ENCODE measurements around the gene TGFBI.

DNA sequence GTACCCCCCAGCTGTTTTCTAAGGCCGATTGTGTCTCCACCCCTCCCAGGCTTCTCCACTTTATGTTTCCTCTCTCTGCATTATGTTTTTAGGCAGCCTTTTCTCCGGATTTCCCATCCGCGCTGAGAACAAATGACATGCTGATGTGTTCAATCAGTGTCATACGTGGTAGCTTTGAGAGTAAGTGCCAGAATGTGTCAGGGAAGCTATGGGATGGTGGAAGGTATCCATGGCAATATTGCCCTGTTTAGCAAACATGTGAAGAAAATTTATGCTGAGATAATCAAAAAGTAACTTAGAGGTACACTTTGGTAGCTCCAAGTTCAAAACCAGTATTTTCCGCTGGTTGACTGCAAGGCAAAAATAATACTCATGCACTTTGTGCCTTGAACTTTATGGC is 37.4 kb upstream of the TGFBI start:
- no peak for TF ChIP-seq EZH2phosphoT487 (IDR thresholded peaks at IDR 0.05)
- TF ChIP-seq, protein P1, sequence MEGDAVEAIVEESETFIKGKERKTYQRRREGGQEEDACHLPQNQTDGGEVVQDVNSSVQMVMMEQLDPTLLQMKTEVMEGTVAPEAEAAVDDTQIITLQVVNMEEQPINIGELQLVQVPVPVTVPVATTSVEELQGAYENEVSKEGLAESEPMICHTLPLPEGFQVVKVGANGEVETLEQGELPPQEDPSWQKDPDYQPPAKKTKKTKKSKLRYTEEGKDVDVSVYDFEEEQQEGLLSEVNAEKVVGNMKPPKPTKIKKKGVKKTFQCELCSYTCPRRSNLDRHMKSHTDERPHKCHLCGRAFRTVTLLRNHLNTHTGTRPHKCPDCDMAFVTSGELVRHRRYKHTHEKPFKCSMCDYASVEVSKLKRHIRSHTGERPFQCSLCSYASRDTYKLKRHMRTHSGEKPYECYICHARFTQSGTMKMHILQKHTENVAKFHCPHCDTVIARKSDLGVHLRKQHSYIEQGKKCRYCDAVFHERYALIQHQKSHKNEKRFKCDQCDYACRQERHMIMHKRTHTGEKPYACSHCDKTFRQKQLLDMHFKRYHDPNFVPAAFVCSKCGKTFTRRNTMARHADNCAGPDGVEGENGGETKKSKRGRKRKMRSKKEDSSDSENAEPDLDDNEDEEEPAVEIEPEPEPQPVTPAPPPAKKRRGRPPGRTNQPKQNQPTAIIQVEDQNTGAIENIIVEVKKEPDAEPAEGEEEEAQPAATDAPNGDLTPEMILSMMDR (IDR thresholded peaks at IDR 0.05), result no peak
